Transverse colon (tissue), 4 donors: Measurements from ENCODE around the gene CFAP410. TPM values are rescaled to one million over a fixed set of nuclear protein-coding genes. Genes with fewer than 3 reads are reported as not detected.

Source experiments
- DNase-seq: peaks from one replicate; pipeline ENCODE4 v3.0.0-alpha.2; 2019
- H3K27ac ChIP-seq, 4 donors: fragments of 200-600 bp; sonication (generic); 2 replicates each; pipeline ENCODE4 v1.5.1; 2016 to 2018; ENCODE audit warnings: inconsistent platforms in 4 of 4
- H3K27me3 ChIP-seq: fragments of 200-600 bp; sonication (generic); 2 replicates; pipeline ENCODE4 v1.5.1; 2017; ENCODE audit warnings: inconsistent platforms
- H3K36me3 ChIP-seq, 4 donors: fragments of 200-600 bp; sonication (generic); 2 replicates each; pipeline ENCODE4 v1.5.1; 2017 to 2019; ENCODE audit warnings: inconsistent platforms in 4 of 4
- H3K4me1 ChIP-seq, 4 donors: fragments of 200-600 bp; sonication (generic); 2 replicates each; pipeline ENCODE4 v1.5.1; 2017 to 2020; ENCODE audit warnings: inconsistent platforms in 4 of 4
- H3K4me3 ChIP-seq, 4 donors: fragments of 200-600 bp; sonication (generic); 1 replicate in 1 of 4; 2 replicates in 3 of 4; pipeline versions ENCODE4 v1.5.1 to v1.6.1; 2017 to 2019; ENCODE audit warnings: inconsistent platforms in 4 of 4
- H3K9me3 ChIP-seq, 2 donors: fragments of 200-600 bp; sonication (generic); 2 replicates each; pipeline ENCODE4 v1.5.1; 2017 to 2019; ENCODE audit warnings: inconsistent platforms in 2 of 2
- EP300 ChIP-seq: sonication (generic); formaldehyde crosslinking; IDR thresholded peaks from one replicate; pipeline ENCODE4 v1.6.1; 2017; ENCODE audit warnings: antibody characterized with exemption, low read depth
- POLR2A ChIP-seq: fragments of 450-650 bp; IDR thresholded peaks from one replicate; pipeline ENCODE4 v1.6.1; 2016; ENCODE audit warnings: antibody characterized with exemption, mild to moderate bottlenecking, moderate library complexity
- POLR2AphosphoS5 ChIP-seq, 3 donors: sonication (generic); formaldehyde crosslinking; IDR thresholded peaks; one replicate each; pipeline ENCODE4 v1.6.1; 2016; ENCODE audit warnings: antibody characterized with exemption in 3 of 3
- WGBS, 2 donors: methylation state at CpG; one replicate each; pipeline ENCODE4 v1.1.5; 2018; ENCODE audit warnings: low coverage in 1 of 2; 5-methylcytosine and 5-hydroxymethylcytosine counted together
- in situ Hi-C, 4 donors: fragments of 200-750 bp; cut with MboI; loops; one replicate each; pipeline versions ENCODE4 v1.15.0 to v1.15.1; 2017; ENCODE audit warnings: low sequenced_read_pairs in 3 of 4, low pct_ligation_motif_present in 1 of 4, low pct_unique_long_range_greater_than_20kb in 1 of 4
- intact Hi-C: fragments of 100-400 bp; cut with DNase I; formaldehyde crosslinking; loops from one replicate; pipeline ENCODE4 v1.15.1; 2023; ENCODE audit warnings: low total_unique reads
- total RNA-seq, 4 donors: library from RNA; depleted of rRNA; stranded (reverse); fragments of >200 nt; gene quantifications; one replicate each; pipeline ENCODE4 v1.1.0, GENCODE V29; 2016
- TF ChIP-seq, protein P1 (sequence below), 5 experiments: fragments of 200-600 bp in 3 of 5; fragments of 450-650 bp in 2 of 5; sonication (generic) in 3 of 5; IDR thresholded peaks; 1 replicate in 2 of 5; 2 replicates in 3 of 5; pipeline ENCODE4 v1.5.1; 2016 to 2017; ENCODE audit warnings: antibody characterized with exemption in 5 of 5, inconsistent platforms in 3 of 5, mild to moderate bottlenecking in 2 of 5, moderate library complexity in 1 of 5

Gene CFAP410
- total RNA-seq, 4 donors from 2014 or later, result 17.2 to 41.3 (median 32.2) TPM

DNA sequence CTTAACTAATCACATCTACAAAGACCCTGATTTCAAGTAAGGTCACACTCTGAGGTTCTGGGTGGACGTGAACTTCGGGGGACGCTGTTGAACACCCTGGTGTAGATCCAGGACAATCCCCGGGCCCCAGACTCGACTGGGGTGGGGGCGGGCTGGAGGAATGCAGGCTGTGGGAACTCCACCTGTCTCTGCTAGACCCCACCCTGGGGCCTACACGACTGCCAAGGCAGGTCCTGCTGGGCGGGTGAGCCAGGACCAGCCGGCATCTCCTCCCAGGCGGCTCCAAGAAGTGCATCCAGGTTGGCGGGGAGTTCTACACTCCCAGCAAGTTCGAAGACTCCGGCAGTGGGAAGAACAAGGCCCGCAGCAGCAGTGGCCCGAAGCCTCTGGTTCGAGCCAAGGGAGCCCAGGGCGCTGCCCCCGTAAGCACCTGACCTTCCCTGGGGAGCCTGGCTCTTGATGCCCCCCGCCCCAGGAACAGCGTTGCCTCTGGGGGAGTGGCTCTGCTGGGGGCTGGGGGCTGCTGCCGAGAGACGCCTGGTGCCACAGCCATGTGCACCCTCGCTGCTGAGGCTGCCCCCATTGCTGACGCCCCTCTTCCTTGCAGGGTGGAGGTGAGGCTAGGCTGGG, 49.7 kb downstream of the CFAP410 start:
- no peaks in the 10 kb centered on the region for H3K9me3 ChIP-seq
- WGBS, 2 donors, result 81% methylated on average over 22 of the region's 24 CpGs; no CpG with 5 or more reads in 1 of the 2 donors
- no peak overlapping the region for H3K27ac ChIP-seq
- peaks cover 29% of the 10 kb centered on the region for H3K27me3 ChIP-seq
- H3K4me1 ChIP-seq, result peaks cover 0 to 3% (median 2%) of the 10 kb centered on the region in 4 donors
- DNase-seq, result no peak
- no peaks in the 10 kb centered on the region for H3K36me3 ChIP-seq
- H3K4me3 ChIP-seq, result no peak overlapping the region
- intact Hi-C loops, result no loop called here
- TF ChIP-seq POLR2A (no peak), POLR2AphosphoS5 (IDR thresholded peaks at IDR 0.05) (no peak), EP300 (no peak)
- TF ChIP-seq, protein P1, sequence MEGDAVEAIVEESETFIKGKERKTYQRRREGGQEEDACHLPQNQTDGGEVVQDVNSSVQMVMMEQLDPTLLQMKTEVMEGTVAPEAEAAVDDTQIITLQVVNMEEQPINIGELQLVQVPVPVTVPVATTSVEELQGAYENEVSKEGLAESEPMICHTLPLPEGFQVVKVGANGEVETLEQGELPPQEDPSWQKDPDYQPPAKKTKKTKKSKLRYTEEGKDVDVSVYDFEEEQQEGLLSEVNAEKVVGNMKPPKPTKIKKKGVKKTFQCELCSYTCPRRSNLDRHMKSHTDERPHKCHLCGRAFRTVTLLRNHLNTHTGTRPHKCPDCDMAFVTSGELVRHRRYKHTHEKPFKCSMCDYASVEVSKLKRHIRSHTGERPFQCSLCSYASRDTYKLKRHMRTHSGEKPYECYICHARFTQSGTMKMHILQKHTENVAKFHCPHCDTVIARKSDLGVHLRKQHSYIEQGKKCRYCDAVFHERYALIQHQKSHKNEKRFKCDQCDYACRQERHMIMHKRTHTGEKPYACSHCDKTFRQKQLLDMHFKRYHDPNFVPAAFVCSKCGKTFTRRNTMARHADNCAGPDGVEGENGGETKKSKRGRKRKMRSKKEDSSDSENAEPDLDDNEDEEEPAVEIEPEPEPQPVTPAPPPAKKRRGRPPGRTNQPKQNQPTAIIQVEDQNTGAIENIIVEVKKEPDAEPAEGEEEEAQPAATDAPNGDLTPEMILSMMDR (IDR thresholded peaks at IDR 0.05), result no peak
- in situ Hi-C loops, result no loop called here

DNA sequence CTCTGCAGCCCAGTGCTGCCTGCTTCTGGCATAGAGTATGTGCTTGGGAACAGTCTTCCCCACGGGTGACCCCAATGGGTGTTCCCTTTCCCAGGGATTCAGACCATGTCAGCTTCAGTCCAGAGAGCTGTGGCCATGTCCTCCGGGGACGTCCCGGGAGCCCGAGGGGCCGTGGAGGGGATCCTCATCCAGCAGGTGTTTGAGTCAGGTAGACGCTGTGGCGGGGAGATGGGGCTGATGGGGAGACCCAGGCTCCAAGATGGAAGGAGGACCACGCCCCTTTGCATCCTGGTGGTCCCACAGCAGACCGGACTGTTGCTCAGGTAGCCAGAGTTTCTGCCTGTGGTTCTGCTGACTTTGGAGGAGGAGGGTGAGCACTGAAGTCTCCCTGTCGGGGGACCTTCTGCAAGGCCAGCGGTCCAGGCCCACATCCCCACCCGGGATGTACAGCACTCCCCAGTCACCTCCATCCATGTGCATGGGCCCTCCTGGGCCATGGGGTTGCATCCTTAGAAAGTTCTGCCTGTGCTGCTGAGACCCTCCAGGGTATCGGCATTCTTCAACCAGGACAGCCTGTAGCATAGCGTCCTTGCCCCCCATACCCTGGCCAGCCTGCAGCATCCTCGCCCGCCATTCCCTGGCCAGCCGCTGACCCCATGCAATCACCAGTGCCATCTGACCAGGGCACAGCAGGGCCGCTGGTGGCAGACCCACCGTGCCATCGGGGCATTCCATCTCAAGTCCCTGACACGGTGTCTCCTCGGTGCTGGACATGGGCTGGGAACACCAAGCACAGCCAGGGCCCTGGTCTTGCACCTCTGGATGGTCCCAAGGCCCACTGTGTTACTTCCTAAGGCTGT, 50.7 kb downstream of the CFAP410 start:
- in situ Hi-C loops, result no loop called here
- H3K27me3 ChIP-seq, result peaks cover 29% of the 10 kb centered on the region
- TF ChIP-seq POLR2A (no peak), EP300 (no peak), POLR2AphosphoS5 (IDR thresholded peaks at IDR 0.05) (no peak)
- TF ChIP-seq, protein P1 (IDR thresholded peaks at IDR 0.05), result no peak
- no peak overlapping the region for H3K4me3 ChIP-seq
- H3K36me3 ChIP-seq, result no peaks in the 10 kb centered on the region
- intact Hi-C loops, result no loop called here
- H3K27ac ChIP-seq, result no peak overlapping the region
- no peaks in the 10 kb centered on the region for H3K4me1 ChIP-seq
- no peaks in the 10 kb centered on the region for H3K9me3 ChIP-seq
- WGBS, 2 donors, result 89% methylated on average over 19 of the region's 23 CpGs; no CpG with 5 or more reads in 1 of the 2 donors
- DNase-seq, result no peak

DNA sequence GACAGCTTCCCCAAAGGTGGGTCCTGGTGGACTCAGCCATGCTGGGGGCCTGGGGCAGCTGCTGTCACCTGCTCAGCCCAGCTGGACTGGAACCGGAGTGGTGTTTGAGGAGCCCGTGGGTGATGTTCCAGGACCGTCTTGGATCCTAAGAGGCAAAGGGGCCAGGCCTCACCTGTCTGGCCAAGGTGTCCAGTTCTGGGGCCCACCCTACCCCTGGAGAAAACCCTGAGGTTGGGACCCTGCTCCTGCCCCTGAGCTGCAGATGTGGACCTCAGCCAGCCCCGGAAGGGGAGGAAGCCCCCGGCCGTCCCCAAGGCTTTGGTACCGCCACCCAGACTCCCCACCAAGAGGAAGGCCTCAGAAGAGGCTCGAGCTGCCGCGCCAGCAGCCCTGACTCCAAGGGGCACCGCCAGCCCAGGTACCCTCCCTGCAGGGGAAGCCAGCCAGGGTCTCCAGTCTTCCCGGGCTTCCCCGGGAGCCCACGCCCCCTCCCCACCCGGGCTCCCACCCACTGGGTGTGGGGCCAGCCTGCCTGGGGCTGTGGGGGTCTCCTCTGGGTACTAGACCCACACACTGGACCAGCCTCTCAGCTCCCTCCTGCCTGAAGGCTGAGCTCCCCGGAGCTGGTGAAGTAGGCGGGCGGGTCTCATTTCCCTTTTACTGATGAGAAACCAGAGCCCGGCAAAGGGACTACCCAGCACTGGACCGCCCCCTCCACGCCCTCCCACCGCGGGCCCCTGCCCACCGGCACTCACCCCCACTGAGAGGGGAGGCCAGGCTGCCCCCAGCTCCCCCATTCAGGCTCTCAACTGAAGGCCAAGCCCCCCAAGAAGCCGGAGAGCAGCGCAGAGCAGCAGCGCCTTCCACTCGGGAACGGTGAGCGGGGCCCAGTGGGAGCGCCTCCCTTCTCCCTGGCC, 52.2 kb downstream of the CFAP410 start:
- intact Hi-C loops, result no loop called here
- 69% methylated on average over 30 of the region's 31 CpGs; no CpG with 5 or more reads in 1 of the 2 donors for WGBS, 2 donors
- Histone ChIP-seq H3K4me1 (no peaks in the 10 kb centered on the region), H3K9me3 (no peaks in the 10 kb centered on the region), H3K27ac (no peak overlapping the region), H3K27me3 (peaks cover 29% of the 10 kb centered on the region), H3K36me3 (no peaks in the 10 kb centered on the region), H3K4me3 (no peak overlapping the region)
- DNase-seq, result no peak
- TF ChIP-seq POLR2AphosphoS5 (IDR thresholded peaks at IDR 0.05) (no peak), POLR2A (no peak), EP300 (no peak)
- TF ChIP-seq, protein P1 (IDR thresholded peaks at IDR 0.05), result no peak
- in situ Hi-C loops, result no loop called here
